ENCODE data around the gene SLC39A9. TPM values are rescaled to one million over a fixed set of nuclear protein-coding genes. Genes with fewer than 3 reads are reported as not detected.

Gene SLC39A9
- total and polyA plus RNA-seq, 2 experiments from 2014 or later = 17.7 to 48.1 TPM

GRCh38 chr14:69357544-69358200, 40.8 kb upstream of the SLC39A9 start (continued):
- TF ChIP-seq, protein P1, sequence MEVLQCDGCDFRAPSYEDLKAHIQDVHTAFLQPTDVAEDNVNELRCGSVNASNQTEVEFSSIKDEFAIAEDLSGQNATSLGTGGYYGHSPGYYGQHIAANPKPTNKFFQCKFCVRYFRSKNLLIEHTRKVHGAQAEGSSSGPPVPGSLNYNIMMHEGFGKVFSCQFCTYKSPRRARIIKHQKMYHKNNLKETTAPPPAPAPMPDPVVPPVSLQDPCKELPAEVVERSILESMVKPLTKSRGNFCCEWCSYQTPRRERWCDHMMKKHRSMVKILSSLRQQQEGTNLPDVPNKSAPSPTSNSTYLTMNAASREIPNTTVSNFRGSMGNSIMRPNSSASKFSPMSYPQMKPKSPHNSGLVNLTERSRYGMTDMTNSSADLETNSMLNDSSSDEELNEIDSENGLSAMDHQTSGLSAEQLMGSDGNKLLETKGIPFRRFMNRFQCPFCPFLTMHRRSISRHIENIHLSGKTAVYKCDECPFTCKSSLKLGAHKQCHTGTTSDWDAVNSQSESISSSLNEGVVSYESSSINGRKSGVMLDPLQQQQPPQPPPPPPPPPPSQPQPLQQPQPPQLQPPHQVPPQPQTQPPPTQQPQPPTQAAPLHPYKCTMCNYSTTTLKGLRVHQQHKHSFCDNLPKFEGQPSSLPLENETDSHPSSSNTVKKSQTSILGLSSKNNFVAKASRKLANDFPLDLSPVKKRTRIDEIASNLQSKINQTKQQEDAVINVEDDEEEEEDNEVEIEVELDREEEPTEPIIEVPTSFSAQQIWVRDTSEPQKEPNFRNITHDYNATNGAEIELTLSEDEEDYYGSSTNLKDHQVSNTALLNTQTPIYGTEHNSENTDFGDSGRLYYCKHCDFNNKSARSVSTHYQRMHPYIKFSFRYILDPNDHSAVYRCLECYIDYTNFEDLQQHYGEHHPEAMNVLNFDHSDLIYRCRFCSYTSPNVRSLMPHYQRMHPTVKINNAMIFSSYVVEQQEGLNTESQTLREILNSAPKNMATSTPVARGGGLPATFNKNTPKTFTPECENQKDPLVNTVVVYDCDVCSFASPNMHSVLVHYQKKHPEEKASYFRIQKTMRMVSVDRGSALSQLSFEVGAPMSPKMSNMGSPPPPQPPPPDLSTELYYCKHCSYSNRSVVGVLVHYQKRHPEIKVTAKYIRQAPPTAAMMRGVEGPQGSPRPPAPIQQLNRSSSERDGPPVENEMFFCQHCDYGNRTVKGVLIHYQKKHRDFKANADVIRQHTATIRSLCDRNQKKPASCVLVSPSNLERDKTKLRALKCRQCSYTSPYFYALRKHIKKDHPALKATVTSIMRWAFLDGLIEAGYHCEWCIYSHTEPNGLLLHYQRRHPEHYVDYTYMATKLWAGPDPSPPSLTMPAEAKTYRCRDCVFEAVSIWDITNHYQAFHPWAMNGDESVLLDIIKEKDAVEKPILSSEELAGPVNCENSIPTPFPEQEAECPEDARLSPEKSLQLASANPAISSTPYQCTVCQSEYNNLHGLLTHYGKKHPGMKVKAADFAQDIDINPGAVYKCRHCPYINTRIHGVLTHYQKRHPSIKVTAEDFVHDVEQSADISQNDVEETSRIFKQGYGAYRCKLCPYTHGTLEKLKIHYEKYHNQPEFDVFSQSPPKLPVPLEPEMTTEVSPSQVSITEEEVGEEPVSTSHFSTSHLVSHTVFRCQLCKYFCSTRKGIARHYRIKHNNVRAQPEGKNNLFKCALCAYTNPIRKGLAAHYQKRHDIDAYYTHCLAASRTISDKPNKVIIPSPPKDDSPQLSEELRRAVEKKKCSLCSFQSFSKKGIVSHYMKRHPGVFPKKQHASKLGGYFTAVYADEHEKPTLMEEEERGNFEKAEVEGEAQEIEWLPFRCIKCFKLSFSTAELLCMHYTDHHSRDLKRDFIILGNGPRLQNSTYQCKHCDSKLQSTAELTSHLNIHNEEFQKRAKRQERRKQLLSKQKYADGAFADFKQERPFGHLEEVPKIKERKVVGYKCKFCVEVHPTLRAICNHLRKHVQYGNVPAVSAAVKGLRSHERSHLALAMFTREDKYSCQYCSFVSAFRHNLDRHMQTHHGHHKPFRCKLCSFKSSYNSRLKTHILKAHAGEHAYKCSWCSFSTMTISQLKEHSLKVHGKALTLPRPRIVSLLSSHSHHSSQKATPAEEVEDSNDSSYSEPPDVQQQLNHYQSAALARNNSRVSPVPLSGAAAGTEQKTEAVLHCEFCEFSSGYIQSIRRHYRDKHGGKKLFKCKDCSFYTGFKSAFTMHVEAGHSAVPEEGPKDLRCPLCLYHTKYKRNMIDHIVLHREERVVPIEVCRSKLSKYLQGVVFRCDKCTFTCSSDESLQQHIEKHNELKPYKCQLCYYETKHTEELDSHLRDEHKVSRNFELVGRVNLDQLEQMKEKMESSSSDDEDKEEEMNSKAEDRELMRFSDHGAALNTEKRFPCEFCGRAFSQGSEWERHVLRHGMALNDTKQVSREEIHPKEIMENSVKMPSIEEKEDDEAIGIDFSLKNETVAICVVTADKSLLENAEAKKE (CRISPR knock-in tag; IDR thresholded peaks at IDR 0.05) = no peak
- TF ChIP-seq ZNF114 (CRISPR knock-in tag; IDR thresholded peaks at IDR 0.05) = no peak

DNA sequence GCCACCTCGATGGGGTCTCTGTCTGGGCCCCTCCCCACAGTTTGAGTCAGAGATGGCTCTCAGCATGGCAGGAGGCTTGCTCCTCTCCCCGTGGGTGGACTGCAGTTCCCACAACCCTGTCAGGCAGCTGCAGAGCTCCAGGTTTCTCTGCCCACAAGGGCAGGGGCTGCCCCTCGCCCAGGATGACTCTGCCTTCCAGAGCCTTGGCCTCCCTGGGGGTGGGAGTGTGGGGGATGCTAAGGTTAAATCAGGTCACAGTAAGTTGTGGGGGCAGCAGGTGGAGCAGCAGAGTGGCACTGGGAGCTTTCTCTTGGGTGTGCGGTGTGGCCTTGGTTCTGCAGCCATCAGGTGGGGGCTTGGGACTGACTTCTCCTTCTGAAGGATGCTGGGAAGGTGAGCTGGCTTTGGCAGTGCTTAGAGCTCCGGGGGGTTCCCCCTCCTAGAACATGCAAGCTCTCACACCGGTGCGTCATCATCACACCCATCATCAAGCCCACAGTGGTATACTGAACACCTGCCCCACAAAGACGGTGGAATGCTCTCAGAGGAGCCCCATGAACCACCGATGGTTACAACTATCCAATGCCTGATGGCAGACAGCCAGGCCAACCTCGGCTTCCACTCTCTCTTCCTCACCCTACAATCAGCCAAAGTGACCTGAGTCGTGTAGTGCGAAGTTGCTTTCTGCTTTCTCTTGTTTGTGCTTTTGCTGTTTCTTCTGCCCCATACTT, 40.1 kb upstream of the SLC39A9 start:
- no peak overlapping the region for H2AFZ ChIP-seq
- DNase-seq (ENCODE audit: low spot score) = no peak
- TF ChIP-seq ZNF114 (CRISPR knock-in tag; IDR thresholded peaks at IDR 0.05) (no peak), STAT1 (IDR thresholded peaks at IDR 0.05; ENCODE audit: unreplicated experiment) (no peak)
- TF ChIP-seq, protein P2, sequence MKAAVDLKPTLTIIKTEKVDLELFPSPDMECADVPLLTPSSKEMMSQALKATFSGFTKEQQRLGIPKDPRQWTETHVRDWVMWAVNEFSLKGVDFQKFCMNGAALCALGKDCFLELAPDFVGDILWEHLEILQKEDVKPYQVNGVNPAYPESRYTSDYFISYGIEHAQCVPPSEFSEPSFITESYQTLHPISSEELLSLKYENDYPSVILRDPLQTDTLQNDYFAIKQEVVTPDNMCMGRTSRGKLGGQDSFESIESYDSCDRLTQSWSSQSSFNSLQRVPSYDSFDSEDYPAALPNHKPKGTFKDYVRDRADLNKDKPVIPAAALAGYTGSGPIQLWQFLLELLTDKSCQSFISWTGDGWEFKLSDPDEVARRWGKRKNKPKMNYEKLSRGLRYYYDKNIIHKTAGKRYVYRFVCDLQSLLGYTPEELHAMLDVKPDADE (IDR thresholded peaks at IDR 0.05) = no peak
- Mint-ChIP-seq H3K4me1 (peaks cover 7% of the 10 kb centered on the region), H3K36me3 (ENCODE audit: low read depth) (no peaks in the 10 kb centered on the region), H3K9me3 (no peaks in the 10 kb centered on the region), H3K27ac (no peak overlapping the region), H3K27me3 (ENCODE audit: insufficient read depth, low read depth, poor library complexity) (peaks cover 4% of the 10 kb centered on the region), H3K4me3 (no peak overlapping the region)
- ATAC-seq = no peak
- no peaks in the 10 kb centered on the region for H4K20me1 ChIP-seq (replicated peaks; ENCODE audit: insufficient read depth)
- no peaks in the 10 kb centered on the region for H3K9me2 ChIP-seq (ENCODE audit: insufficient read depth)
- H3K4me1 ChIP-seq (ENCODE audit: insufficient read depth) = no peaks in the 10 kb centered on the region
- no peak overlapping the region for H3K27ac ChIP-seq (ENCODE audit: low read depth)
- H3K79me2 ChIP-seq (replicated peaks; ENCODE audit: insufficient read depth) = no peaks in the 10 kb centered on the region
- H3F3A ChIP-seq (replicated peaks; ENCODE audit: low read depth) = no peaks in the 10 kb centered on the region
- no peaks in the 10 kb centered on the region for H3K27me3 ChIP-seq (ENCODE audit: insufficient read depth)
- no peak overlapping the region for H3K4me2 ChIP-seq
- no peaks in the 10 kb centered on the region for H3K36me3 ChIP-seq (ENCODE audit: insufficient read depth)
- no peak overlapping the region for H3K4me3 ChIP-seq

Measured in GM23338 (cell line).